ENCODE data around the gene RPA3.

RPA3 gene

DNA sequence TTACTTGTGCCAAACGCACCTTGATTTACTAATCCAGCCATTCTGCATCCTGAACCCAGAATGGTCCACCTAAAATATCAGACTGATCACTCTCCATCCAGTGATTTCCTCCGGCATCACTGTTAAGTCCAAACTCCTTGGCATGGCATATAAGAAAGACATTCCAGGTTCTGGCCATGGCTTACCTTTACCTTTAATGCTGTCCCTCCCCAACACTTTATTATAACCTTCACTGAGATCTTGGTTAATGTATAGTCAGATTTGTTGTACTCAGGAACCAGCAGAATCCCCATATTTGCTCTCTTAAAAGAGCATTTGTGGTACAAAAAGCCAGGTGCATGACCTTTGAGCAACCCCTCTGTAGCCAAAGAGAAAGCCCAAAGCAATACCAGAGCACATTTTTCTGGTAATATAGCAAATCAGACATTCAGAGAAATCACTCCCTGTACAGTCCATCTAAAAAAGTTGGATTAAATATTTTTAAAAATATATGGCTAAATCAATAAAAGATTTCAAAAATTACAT is 67.7 kb downstream of the RPA3 start:
- no peak overlapping the region for H3K27ac ChIP-seq (replicated peaks)
- H3K27me3 ChIP-seq (ENCODE audit: insufficient read depth, poor library complexity, severe bottlenecking): no peaks in the 10 kb centered on the region
- no peak overlapping the region for H3K4me3 ChIP-seq (replicated peaks; ENCODE audit: insufficient read depth, low read length)
- DNase-seq (ENCODE audit: low read depth in 1 of 2, low spot score in 1 of 2): no peak
- TF ChIP-seq POLR2AphosphoS5 (IDR thresholded peaks at IDR 0.05; ENCODE audit: low read depth) (no peak), GABPA (IDR thresholded peaks at IDR 0.05; ENCODE audit: low read depth) (no peak), SPI1 (IDR thresholded peaks at IDR 0.05; ENCODE audit: borderline replicate concordance, low read depth) (no peak)
- TF ChIP-seq, protein P1, sequence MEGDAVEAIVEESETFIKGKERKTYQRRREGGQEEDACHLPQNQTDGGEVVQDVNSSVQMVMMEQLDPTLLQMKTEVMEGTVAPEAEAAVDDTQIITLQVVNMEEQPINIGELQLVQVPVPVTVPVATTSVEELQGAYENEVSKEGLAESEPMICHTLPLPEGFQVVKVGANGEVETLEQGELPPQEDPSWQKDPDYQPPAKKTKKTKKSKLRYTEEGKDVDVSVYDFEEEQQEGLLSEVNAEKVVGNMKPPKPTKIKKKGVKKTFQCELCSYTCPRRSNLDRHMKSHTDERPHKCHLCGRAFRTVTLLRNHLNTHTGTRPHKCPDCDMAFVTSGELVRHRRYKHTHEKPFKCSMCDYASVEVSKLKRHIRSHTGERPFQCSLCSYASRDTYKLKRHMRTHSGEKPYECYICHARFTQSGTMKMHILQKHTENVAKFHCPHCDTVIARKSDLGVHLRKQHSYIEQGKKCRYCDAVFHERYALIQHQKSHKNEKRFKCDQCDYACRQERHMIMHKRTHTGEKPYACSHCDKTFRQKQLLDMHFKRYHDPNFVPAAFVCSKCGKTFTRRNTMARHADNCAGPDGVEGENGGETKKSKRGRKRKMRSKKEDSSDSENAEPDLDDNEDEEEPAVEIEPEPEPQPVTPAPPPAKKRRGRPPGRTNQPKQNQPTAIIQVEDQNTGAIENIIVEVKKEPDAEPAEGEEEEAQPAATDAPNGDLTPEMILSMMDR (IDR thresholded peaks at IDR 0.05; ENCODE audit: insufficient read depth, low read length): no peak
- TF ChIP-seq, protein P2, sequence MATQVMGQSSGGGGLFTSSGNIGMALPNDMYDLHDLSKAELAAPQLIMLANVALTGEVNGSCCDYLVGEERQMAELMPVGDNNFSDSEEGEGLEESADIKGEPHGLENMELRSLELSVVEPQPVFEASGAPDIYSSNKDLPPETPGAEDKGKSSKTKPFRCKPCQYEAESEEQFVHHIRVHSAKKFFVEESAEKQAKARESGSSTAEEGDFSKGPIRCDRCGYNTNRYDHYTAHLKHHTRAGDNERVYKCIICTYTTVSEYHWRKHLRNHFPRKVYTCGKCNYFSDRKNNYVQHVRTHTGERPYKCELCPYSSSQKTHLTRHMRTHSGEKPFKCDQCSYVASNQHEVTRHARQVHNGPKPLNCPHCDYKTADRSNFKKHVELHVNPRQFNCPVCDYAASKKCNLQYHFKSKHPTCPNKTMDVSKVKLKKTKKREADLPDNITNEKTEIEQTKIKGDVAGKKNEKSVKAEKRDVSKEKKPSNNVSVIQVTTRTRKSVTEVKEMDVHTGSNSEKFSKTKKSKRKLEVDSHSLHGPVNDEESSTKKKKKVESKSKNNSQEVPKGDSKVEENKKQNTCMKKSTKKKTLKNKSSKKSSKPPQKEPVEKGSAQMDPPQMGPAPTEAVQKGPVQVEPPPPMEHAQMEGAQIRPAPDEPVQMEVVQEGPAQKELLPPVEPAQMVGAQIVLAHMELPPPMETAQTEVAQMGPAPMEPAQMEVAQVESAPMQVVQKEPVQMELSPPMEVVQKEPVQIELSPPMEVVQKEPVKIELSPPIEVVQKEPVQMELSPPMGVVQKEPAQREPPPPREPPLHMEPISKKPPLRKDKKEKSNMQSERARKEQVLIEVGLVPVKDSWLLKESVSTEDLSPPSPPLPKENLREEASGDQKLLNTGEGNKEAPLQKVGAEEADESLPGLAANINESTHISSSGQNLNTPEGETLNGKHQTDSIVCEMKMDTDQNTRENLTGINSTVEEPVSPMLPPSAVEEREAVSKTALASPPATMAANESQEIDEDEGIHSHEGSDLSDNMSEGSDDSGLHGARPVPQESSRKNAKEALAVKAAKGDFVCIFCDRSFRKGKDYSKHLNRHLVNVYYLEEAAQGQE (IDR thresholded peaks at IDR 0.05; ENCODE audit: insufficient replicate concordance, low read depth): no peak

DNA sequence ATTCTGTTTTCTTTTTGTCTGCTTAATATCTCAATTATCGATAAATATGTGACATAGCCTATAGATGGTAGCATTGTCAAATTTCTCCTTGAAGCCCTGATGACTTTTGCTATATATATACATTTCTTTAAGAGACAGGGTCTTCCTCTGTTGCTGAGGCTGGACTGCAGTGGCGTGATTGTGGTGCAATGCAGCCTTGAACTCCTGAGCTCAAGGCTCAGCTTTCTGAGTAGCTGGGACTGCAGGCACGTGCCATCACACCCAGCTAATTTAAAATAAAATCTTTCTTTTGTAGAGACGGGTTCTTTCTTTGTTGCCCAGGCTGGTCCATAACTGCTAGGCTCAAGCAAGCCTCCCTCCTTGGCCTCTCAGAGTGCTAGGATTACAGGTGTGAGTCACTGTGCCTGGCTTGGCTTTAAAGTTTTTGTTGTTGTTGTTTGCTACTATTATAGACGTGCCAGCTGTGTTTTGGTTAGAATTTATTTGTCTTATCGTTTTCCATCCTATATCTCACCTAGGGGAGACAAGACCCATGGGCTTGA is 70.8 kb downstream of the RPA3 start:
- no peak overlapping the region for H3K4me3 ChIP-seq (replicated peaks; ENCODE audit: insufficient read depth, low read length)
- no peak for DNase-seq (ENCODE audit: low read depth in 1 of 2, low spot score in 1 of 2)
- no peaks in the 10 kb centered on the region for H3K27me3 ChIP-seq (ENCODE audit: insufficient read depth, poor library complexity, severe bottlenecking)
- TF ChIP-seq POLR2AphosphoS5 (IDR thresholded peaks at IDR 0.05; ENCODE audit: low read depth) (no peak), SPI1 (IDR thresholded peaks at IDR 0.05; ENCODE audit: borderline replicate concordance, low read depth) (no peak), GABPA (IDR thresholded peaks at IDR 0.05; ENCODE audit: low read depth) (no peak)
- TF ChIP-seq, protein P2 (IDR thresholded peaks at IDR 0.05; ENCODE audit: insufficient replicate concordance, low read depth): no peak
- TF ChIP-seq, protein P1 (IDR thresholded peaks at IDR 0.05; ENCODE audit: insufficient read depth, low read length): no peak
- H3K27ac ChIP-seq (replicated peaks): no peak overlapping the region

- DNase-seq (ENCODE audit: low read depth in 1 of 2, low spot score in 1 of 2): no peak
- no peak overlapping the region for H3K27ac ChIP-seq (replicated peaks)
- H3K4me3 ChIP-seq (replicated peaks; ENCODE audit: insufficient read depth, low read length): no peak overlapping the region
- TF ChIP-seq, protein P1 (IDR thresholded peaks at IDR 0.05; ENCODE audit: insufficient read depth, low read length): no peak
- no peak for TF ChIP-seq GABPA (IDR thresholded peaks at IDR 0.05; ENCODE audit: low read depth)
- no peak for TF ChIP-seq POLR2AphosphoS5 (IDR thresholded peaks at IDR 0.05; ENCODE audit: low read depth)
- no peaks in the 10 kb centered on the region for H3K27me3 ChIP-seq (ENCODE audit: insufficient read depth, poor library complexity, severe bottlenecking)
Measured at GRCh38 chr7:7642081-7642480, 76.3 kb downstream of the RPA3 start.

Data from HL-60 (cell line).